Spinal cord (tissue), 10 donors: ENCODE results near the gene ST7. TPM values are rescaled to one million over a fixed set of nuclear protein-coding genes. Genes with fewer than 3 reads are reported as not detected.

Source experiments
- DNase-seq, 6 donors: peaks; one replicate each; pipeline versions ENCODE4 v3.0.0 to v3.0.0-alpha.2; 2013 to 2015; ENCODE audit warnings: low spot score in 6 of 6, low read depth in 4 of 6
- H3K27ac ChIP-seq: one replicate; pipeline ENCODE4 v1.5.1; 2013; ENCODE audit warnings: low read depth, low read length, control low read depth
- H3K27me3 ChIP-seq: one replicate; pipeline ENCODE4 v1.6.1; 2013; ENCODE audit warnings: low read length; ENCODE audit not compliant: control insufficient read depth, insufficient read depth
- H3K36me3 ChIP-seq: one replicate; pipeline ENCODE4 v1.6.1; 2013; ENCODE audit warnings: low read length; ENCODE audit not compliant: control insufficient read depth, insufficient read depth
- H3K4me1 ChIP-seq: one replicate; pipeline ENCODE4 v1.6.1; 2013; ENCODE audit warnings: low read length; ENCODE audit not compliant: control insufficient read depth, insufficient read depth
- H3K4me3 ChIP-seq: one replicate; pipeline ENCODE4 v1.5.1; 2013; ENCODE audit warnings: low read depth, low read length, control low read depth
- H3K9me3 ChIP-seq: one replicate; pipeline ENCODE4 v1.6.1; 2013; ENCODE audit warnings: low read length; ENCODE audit not compliant: control insufficient read depth, insufficient read depth
- WGBS: methylation state at CpG from one replicate; pipeline ENCODE4 v1.1.5; 2013; ENCODE audit warnings: missing lambda C conversion rate; ENCODE audit not compliant: insufficient coverage; 5-methylcytosine and 5-hydroxymethylcytosine counted together
- polyA plus RNA-seq, 2 donors: library from polyadenylated mRNA; unstranded; fragments of 120-200 nt; gene quantifications; one replicate each; pipeline ENCODE4 v1.2.1, GENCODE V29; 2013; ENCODE audit not compliant: insufficient read length in 2 of 2
- total RNA-seq, 2 donors: library from RNA; depleted of rRNA in 1 of 2; stranded (reverse); fragments of 120-200 nt in 1 of 2; fragments of >200 nt in 1 of 2; gene quantifications; one replicate each; pipeline versions ENCODE4 v1.2.3 to v1.2.4, GENCODE V29; 2013 to 2014
- donor health status: healthy.

Gene ST7
- total and polyA plus RNA-seq, 4 donors, result 27.0 to 35.7 (median 31.8) TPM

DNA sequence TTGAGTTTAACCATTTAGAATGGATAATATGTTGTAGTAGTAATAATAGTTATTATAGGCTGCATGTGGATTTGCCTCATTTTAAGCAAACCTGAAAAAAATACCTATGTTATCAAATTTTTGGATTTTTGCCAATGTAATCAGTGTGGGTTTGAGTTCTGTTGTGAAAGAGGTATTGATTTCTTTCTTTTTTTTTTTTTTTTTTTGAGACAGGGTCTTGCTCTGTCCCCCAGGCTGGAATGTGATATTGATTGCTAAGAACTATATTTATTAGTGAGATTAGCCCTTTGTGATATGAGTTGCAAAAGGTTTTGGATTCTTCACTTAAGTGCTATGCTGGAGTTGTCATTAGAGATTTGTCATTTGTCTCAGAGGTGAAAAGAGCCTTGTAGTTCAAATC is 124.4 kb downstream of the ST7 start:
- peak in 1 of 6 donors; percentile 24 for DNase-seq
- Histone ChIP-seq H3K27ac (no peak overlapping the region), H3K9me3 (no peaks in the 10 kb centered on the region), H3K27me3 (no peaks in the 10 kb centered on the region), H3K4me1 (peaks cover 8% of the 10 kb centered on the region), H3K4me3 (no peak overlapping the region), H3K36me3 (no peaks in the 10 kb centered on the region)

DNA sequence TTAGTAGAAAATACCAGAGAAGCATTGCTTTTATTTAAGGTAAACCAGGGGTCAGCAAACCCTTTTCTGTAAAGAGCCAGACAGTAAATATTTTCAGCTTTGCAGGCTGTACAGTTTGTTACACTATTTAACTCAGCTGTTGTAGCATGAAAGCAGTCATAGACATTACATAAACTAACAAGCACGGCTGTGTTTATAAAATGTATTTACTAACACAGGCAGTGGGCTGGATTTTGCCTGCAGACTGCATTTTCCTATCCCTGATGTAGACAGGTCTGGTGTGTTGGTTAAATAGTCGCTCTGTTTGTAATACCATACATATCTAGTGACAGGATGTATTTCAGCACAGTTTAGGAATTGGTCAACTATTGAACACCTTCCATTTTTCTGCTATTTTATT is 129.3 kb downstream of the ST7 start:
- Histone ChIP-seq H3K4me3 (no peak overlapping the region), H3K36me3 (no peaks in the 10 kb centered on the region), H3K27ac (no peak overlapping the region), H3K4me1 (no peaks in the 10 kb centered on the region), H3K27me3 (no peaks in the 10 kb centered on the region), H3K9me3 (no peaks in the 10 kb centered on the region)
- no peak for DNase-seq
- WGBS, result no CpG with 5 or more reads among the region's 2 CpGs

DNA sequence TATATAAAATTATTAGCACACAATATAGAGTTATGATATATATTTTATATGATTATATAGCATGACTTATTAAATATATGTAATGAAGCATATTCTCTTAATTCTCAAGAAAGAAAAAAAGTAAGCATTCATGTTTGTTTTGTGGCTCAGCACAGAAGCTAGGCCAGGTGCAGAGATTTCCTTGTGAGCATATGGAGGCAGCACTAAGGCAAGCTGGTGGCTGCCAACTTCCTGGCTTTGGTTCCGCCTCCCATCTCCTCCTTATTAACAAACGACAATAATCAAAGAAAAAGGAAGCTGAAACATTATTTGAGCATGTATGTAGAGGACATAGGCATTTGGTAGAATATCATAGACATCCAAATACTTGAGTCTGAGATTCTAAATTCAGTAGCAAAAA is 130.3 kb downstream of the ST7 start:
- Histone ChIP-seq H3K27ac (no peak overlapping the region), H3K4me1 (no peaks in the 10 kb centered on the region), H3K9me3 (no peaks in the 10 kb centered on the region), H3K4me3 (no peak overlapping the region), H3K36me3 (no peaks in the 10 kb centered on the region), H3K27me3 (no peaks in the 10 kb centered on the region)
- no CpG with 5 or more reads among the region's 2 CpGs for WGBS
- peak in 1 of 6 donors; percentile 60 for DNase-seq

DNA sequence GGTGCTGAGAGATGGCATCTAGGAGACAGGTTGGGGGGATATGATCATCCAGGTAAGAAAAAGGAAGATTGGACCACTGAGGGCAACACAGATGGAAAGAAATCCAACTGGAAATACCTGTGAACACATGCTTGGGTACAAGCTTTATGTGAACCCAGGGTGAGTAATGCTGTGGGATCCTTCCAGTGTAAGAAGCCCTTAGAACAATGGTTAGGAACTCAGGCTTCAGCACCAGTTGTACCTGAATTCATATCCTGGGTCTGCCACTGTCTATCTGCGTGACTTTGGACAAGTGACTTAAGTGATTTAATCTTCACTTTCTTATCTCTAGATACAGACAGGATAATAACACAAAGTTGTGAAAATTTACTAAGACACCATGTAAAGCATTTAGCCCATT is 131.0 kb downstream of the ST7 start:
- H3K9me3 ChIP-seq, result no peaks in the 10 kb centered on the region
- no peak overlapping the region for H3K4me3 ChIP-seq
- no peaks in the 10 kb centered on the region for H3K4me1 ChIP-seq
- WGBS, result no CpG with 5 or more reads among the region's 1 CpG
- no peaks in the 10 kb centered on the region for H3K27me3 ChIP-seq
- no peak for DNase-seq
- no peak overlapping the region for H3K27ac ChIP-seq
- no peaks in the 10 kb centered on the region for H3K36me3 ChIP-seq

DNA sequence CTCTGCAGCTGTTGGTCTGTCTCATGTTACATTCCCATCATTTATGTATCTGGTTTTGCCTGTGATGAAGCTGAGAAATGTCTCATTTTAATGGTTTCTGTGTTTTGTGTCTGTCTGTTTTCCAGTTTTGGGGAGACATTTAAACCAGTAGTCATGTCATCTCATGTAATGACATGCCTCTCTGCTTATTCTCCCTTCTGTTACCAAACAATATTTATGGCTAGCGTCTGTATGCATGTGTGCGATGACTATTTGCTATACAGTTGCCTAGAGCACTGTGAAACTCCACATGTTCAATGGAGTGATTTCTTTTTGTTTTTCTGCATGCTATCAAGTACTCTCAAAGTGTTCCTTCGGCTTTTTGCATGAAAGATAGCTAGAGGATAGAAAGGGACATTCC is 132.0 kb downstream of the ST7 start:
- no peaks in the 10 kb centered on the region for H3K9me3 ChIP-seq
- H3K27ac ChIP-seq, result no peak overlapping the region
- H3K36me3 ChIP-seq, result no peaks in the 10 kb centered on the region
- H3K27me3 ChIP-seq, result no peaks in the 10 kb centered on the region
- no peaks in the 10 kb centered on the region for H3K4me1 ChIP-seq
- H3K4me3 ChIP-seq, result no peak overlapping the region
- no CpG with 5 or more reads among the region's 3 CpGs for WGBS
- peak in 1 of 6 donors; percentile 48 for DNase-seq

DNA sequence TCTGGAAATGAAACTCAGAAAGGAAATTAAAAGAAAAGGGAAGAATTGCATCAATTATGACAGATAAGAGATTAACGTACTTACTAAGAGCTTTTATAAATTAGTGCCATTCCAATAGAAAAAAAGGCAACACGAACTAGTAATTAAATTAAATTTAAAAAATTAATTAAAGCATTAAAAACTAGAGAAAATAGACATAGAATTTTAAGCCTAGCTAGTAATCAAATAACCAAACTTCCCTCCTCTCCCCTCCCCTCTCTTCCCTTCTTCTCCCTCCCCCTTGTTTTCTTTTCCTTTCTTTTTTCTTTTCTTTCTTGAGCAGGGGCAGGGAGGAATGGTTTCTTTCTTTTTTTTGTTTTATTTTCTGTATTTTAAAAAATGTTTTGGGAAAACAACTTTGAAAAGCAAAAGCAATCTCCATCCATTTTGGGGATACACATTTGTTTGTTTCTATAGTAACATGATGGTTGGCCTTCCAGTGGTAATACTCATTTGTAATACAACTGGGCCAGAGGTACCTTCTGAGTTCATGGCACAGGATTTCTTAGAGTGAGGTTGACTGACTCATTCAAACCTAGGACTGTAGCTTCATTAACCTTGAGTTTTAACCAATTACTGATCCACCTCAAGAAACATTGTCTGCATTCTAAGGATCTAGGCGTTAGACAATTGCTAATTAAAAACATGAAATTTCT is 132.6 kb downstream of the ST7 start:
- WGBS, result no CpG with 5 or more reads among the region's 3 CpGs

DNA sequence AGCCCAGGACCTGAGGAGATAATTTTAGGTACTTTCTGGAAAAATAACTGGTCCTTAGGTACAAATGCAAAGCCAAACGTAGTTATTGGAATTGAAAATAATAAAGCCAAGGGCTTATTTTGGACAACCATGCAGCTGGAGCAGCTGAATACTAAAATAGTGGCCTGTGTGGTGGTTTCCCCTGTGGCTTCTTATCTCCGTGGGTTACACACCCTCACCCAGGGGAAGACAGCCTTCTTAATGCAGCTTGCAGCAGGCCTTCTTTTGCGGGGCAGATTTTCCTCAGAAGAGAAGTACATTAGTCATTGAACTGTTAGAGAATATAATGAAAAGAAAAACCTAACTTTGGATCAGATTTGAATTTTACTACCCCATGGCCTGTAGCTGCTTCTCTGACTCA is 133.5 kb downstream of the ST7 start:
- no peaks in the 10 kb centered on the region for H3K9me3 ChIP-seq
- no peak overlapping the region for H3K27ac ChIP-seq
- H3K27me3 ChIP-seq, result no peaks in the 10 kb centered on the region
- peaks cover 4% of the 10 kb centered on the region for H3K4me1 ChIP-seq
- DNase-seq, result no peak
- 100% methylated on average over 1 of the region's 3 CpGs for WGBS
- no peaks in the 10 kb centered on the region for H3K36me3 ChIP-seq
- no peak overlapping the region for H3K4me3 ChIP-seq

More for the DNA sequence above, 132.6 kb downstream of the ST7 start:
- no peaks in the 10 kb centered on the region for H3K9me3 ChIP-seq
- H3K4me1 ChIP-seq, result no peaks in the 10 kb centered on the region
- no peak overlapping the region for H3K27ac ChIP-seq
- no peak overlapping the region for H3K4me3 ChIP-seq
- no peaks in the 10 kb centered on the region for H3K36me3 ChIP-seq
- H3K27me3 ChIP-seq, result no peaks in the 10 kb centered on the region
- no peak for DNase-seq

DNA sequence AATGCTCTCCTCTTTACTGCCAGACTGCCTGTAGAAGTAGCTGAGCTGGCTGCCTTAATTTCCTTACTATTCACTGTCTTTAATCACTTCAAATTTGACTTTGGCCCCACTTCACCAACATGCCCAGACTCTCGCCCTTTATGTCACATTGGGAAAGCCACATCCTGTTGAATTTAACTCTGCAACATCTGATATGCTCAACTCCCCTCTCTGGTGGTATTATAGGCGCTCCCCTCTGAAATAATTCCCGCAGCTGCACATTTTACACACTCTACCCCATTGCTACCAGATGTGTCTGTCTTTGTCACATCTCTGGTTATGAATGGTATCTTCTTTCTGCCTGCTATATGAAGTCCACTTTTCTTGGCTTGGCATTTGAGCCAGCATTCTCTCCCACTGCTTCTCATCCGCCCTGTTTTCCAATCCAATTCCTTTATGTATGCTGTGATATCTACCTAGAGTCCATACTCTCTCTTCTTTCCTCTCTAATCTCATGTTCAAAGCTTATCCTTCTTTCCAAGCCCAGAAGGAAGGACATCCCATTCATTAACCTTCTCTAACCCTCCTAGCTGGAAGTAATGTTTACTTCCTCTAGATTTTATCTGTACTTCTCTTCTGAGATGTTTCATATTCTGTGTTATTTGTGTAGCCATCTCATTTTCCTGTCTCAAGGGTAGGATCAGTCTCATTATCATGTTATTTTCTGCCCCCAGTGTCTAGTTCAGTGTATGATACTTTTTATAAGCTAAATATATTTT is 134.5 kb downstream of the ST7 start:
- Histone ChIP-seq H3K27ac (no peak overlapping the region), H3K9me3 (no peaks in the 10 kb centered on the region), H3K27me3 (no peaks in the 10 kb centered on the region), H3K4me1 (peaks cover 8% of the 10 kb centered on the region), H3K36me3 (no peaks in the 10 kb centered on the region), H3K4me3 (no peak overlapping the region)
- 69% methylated on average over 3 of the region's 4 CpGs for WGBS
- no peak for DNase-seq

DNA sequence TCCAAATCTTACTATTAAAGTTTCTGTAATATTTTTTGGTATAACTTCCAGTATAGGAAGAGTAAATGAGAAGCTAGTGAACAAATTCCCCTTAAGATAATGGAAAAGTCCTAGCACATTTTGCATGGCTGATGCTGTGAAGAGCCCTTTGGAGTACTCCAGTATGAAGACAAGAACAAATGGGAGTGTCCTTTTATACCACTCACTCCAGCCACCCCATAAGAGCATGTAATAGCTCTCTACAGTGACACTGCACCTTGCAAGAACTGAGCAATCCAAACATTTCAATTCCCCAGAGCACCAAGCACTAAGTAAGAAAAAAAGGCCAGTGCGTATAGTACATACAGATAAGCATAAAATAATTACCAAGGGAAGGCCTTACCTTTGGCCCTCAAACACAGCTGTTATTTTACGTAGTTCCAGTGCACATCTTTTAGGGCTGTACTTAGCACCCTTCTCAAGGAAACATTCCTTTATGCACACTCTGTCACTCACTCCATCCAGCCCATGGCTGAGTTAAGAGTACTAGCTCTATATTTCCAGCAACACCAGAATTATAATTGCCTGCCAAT is 135.4 kb downstream of the ST7 start:
- 83% methylated on average over 1 of the region's 2 CpGs for WGBS
- DNase-seq, result no peak
- Histone ChIP-seq H3K36me3 (no peaks in the 10 kb centered on the region), H3K27ac (no peak overlapping the region), H3K4me1 (peaks cover 8% of the 10 kb centered on the region), H3K9me3 (no peaks in the 10 kb centered on the region), H3K27me3 (no peaks in the 10 kb centered on the region), H3K4me3 (no peak overlapping the region)

DNA sequence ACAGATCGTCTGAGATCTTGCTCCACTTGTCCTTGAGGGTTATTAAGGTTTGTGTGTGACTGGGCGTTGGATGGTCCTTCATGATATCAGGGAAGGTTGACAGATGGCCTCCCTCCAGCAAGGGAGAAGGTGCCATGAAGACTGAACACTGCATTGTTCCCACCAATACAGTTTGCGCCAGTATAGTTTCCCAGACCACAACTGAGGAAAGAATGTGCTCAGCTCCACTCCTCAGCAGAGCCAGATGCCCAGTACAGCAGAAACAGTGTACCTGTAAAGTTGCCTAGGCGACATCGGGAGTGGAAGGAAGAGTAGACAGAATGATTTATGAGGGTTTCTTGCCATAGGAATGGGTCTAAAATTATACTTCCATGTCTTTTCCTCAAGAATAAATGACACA is 137.5 kb downstream of the ST7 start:
- no peak overlapping the region for H3K4me3 ChIP-seq
- peaks cover 8% of the 10 kb centered on the region for H3K4me1 ChIP-seq
- WGBS, result 57% methylated on average over 1 of the region's 5 CpGs
- no peaks in the 10 kb centered on the region for H3K9me3 ChIP-seq
- no peaks in the 10 kb centered on the region for H3K27me3 ChIP-seq
- no peak for DNase-seq
- H3K36me3 ChIP-seq, result no peaks in the 10 kb centered on the region
- H3K27ac ChIP-seq, result no peak overlapping the region
